ENCODE data around the gene LHPP.

LHPP gene

GRCh38 chr10:124629842-124630241 is 168.2 kb downstream of the LHPP start:
- peaks cover 0 to 23% of the 10 kb centered on the region in 2 donors for H3K4me1 ChIP-seq (ENCODE audit: control insufficient read depth in 2 of 2, insufficient read depth in 1 of 2, low read depth in 1 of 2, low read length in 2 of 2)
- H2BK5ac ChIP-seq (ENCODE audit: low read length): no peak overlapping the region
- no peak overlapping the region for H2AFZ ChIP-seq (ENCODE audit: low read length)
- no peak overlapping the region for H2BK12ac ChIP-seq (ENCODE audit: low read length)
- no peak overlapping the region for H4K91ac ChIP-seq (ENCODE audit: low read depth, low read length, poor library complexity)
- no peak overlapping the region for H3K4ac ChIP-seq (ENCODE audit: low read length)
- H3K14ac ChIP-seq (ENCODE audit: low read length): no peak overlapping the region
- WGBS, 2 donors (ENCODE audit: extremely low coverage in 2 of 2, insufficient read length in 2 of 2, insufficient replicate concordance in 1 of 2): no CpG with 5 or more reads among the region's 6 CpGs
- H3K79me1 ChIP-seq (ENCODE audit: low read depth, low read length): peaks cover 10% of the 10 kb centered on the region
- H3K4me2 ChIP-seq (ENCODE audit: insufficient read depth, low read length, poor library complexity, severe bottlenecking): no peak overlapping the region
- H3K27ac ChIP-seq (replicated peaks; ENCODE audit: low read length): no peak overlapping the region
- H3K18ac ChIP-seq (ENCODE audit: low read length): peak overlapping the region; percentile 28
- no peaks in the 10 kb centered on the region for H3K27me3 ChIP-seq (ENCODE audit: control insufficient read depth in 3 of 3, insufficient read depth in 3 of 3, low read depth in 1 of 3, low read length in 3 of 3)
- no peak overlapping the region for H3K9ac ChIP-seq (ENCODE audit: low read depth, low read length, poor library complexity)
- no peak overlapping the region for H2BK15ac ChIP-seq (ENCODE audit: low read length)
- H3K36me3 ChIP-seq (replicated peaks in 1 of 2; ENCODE audit: control insufficient read depth in 2 of 2, insufficient read depth in 2 of 2, low read length in 2 of 2): peaks cover 0 to 4% of the 10 kb centered on the region in 2 donors
- no peak overlapping the region for H2AK5ac ChIP-seq (ENCODE audit: low read depth, low read length)
- H4K8ac ChIP-seq (ENCODE audit: low read depth, low read length): no peak overlapping the region
- no peaks in the 10 kb centered on the region for H3K9me3 ChIP-seq (replicated peaks in 1 of 2; ENCODE audit: control insufficient read depth in 2 of 2, insufficient read depth in 1 of 2, low read depth in 1 of 2, low read length in 2 of 2)
- H3K4me3 ChIP-seq (ENCODE audit: low read length in 2 of 2): no peak overlapping the region
- no peak overlapping the region for H2BK120ac ChIP-seq (ENCODE audit: low read depth, low read length)
- H3K23ac ChIP-seq (ENCODE audit: low read depth, low read length, poor library complexity): no peak overlapping the region
- DNase-seq (ENCODE audit: low spot score): no peak

- no peak overlapping the region for H2AFZ ChIP-seq (ENCODE audit: low read length)
- peaks cover 0 to 4% of the 10 kb centered on the region in 2 donors for H3K36me3 ChIP-seq (replicated peaks in 1 of 2; ENCODE audit: control insufficient read depth in 2 of 2, insufficient read depth in 2 of 2, low read length in 2 of 2)
- H3K27me3 ChIP-seq (ENCODE audit: control insufficient read depth in 3 of 3, insufficient read depth in 3 of 3, low read depth in 1 of 3, low read length in 3 of 3): no peaks in the 10 kb centered on the region
- H4K91ac ChIP-seq (ENCODE audit: low read depth, low read length, poor library complexity): no peak overlapping the region
- no peaks in the 10 kb centered on the region for H3K9me3 ChIP-seq (replicated peaks in 1 of 2; ENCODE audit: control insufficient read depth in 2 of 2, insufficient read depth in 1 of 2, low read depth in 1 of 2, low read length in 2 of 2)
- peak overlapping the region; percentile 56 for H3K23ac ChIP-seq (ENCODE audit: low read depth, low read length, poor library complexity)
- WGBS, 2 donors (ENCODE audit: extremely low coverage in 2 of 2, insufficient read length in 2 of 2, insufficient replicate concordance in 1 of 2): no CpG with 5 or more reads among the region's 5 CpGs
- H2BK120ac ChIP-seq (ENCODE audit: low read depth, low read length): no peak overlapping the region
- H3K18ac ChIP-seq (ENCODE audit: low read length): no peak overlapping the region
- no peak overlapping the region for H3K4me3 ChIP-seq (ENCODE audit: low read length in 2 of 2)
- H2BK12ac ChIP-seq (ENCODE audit: low read length): no peak overlapping the region
- no peak overlapping the region for H2AK5ac ChIP-seq (ENCODE audit: low read depth, low read length)
- no peak overlapping the region for H3K27ac ChIP-seq (replicated peaks; ENCODE audit: low read length)
- no peak overlapping the region for H4K8ac ChIP-seq (ENCODE audit: low read depth, low read length)
- peak overlapping the region; percentile 20 for H2BK5ac ChIP-seq (ENCODE audit: low read length)
- peaks cover 8% of the 10 kb centered on the region for H3K79me1 ChIP-seq (ENCODE audit: low read depth, low read length)
- no peak overlapping the region for H3K4me2 ChIP-seq (ENCODE audit: insufficient read depth, low read length, poor library complexity, severe bottlenecking)
- no peak for DNase-seq (ENCODE audit: low spot score)
- H3K14ac ChIP-seq (ENCODE audit: low read length): no peak overlapping the region
- H3K9ac ChIP-seq (ENCODE audit: low read depth, low read length, poor library complexity): no peak overlapping the region
- H3K4me1 ChIP-seq (ENCODE audit: control insufficient read depth in 2 of 2, insufficient read depth in 1 of 2, low read depth in 1 of 2, low read length in 2 of 2): peaks cover 0 to 19% of the 10 kb centered on the region in 2 donors
- H3K4ac ChIP-seq (ENCODE audit: low read length): no peak overlapping the region
- no peak overlapping the region for H2BK15ac ChIP-seq (ENCODE audit: low read length)
Observed at GRCh38 chr10:124630551-124630950, 168.9 kb downstream of the LHPP start.

DNA sequence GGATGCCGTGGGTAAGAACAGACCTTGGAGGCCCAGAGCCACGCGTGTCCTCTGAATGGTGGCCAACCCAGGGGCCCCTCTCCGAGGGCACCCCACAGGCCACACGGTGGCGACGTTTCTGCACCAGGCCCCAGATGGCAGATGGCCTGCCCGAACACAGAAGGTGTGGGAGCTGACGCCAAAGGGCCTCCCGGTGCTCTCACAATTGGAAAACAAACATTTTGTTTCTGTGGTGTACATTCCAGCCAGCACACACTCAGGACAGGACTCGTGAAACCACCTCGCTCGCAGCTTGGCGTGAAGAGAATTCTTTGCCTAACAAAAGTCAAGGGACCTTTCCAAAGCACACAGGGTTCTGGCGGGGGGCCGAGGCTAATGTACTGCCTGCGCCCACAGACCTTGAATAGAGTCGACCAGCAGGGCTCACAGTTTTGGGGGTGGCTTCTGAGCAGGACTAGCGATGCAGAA is 170.5 kb downstream of the LHPP start:
- WGBS, 2 donors (ENCODE audit: extremely low coverage in 2 of 2, insufficient read length in 2 of 2, insufficient replicate concordance in 1 of 2): no CpG with 5 or more reads among the region's 19 CpGs
- peaks cover 3% of the 10 kb centered on the region for H3K79me1 ChIP-seq (ENCODE audit: low read depth, low read length)
- no peak overlapping the region for H4K91ac ChIP-seq (ENCODE audit: low read depth, low read length, poor library complexity)
- H3K4me1 ChIP-seq (ENCODE audit: control insufficient read depth in 2 of 2, insufficient read depth in 1 of 2, low read depth in 1 of 2, low read length in 2 of 2): peaks cover 0 to 12% of the 10 kb centered on the region in 2 donors
- H2AFZ ChIP-seq (ENCODE audit: low read length): no peak overlapping the region
- peak overlapping the region; percentile 59 for H3K14ac ChIP-seq (ENCODE audit: low read length)
- no peak overlapping the region for H2BK120ac ChIP-seq (ENCODE audit: low read depth, low read length)
- no peak overlapping the region for H3K23ac ChIP-seq (ENCODE audit: low read depth, low read length, poor library complexity)
- no peaks in the 10 kb centered on the region for H3K27me3 ChIP-seq (ENCODE audit: control insufficient read depth in 3 of 3, insufficient read depth in 3 of 3, low read depth in 1 of 3, low read length in 3 of 3)
- H3K27ac ChIP-seq (replicated peaks; ENCODE audit: low read length): no peak overlapping the region
- no peak overlapping the region for H3K9ac ChIP-seq (ENCODE audit: low read depth, low read length, poor library complexity)
- H3K36me3 ChIP-seq (replicated peaks in 1 of 2; ENCODE audit: control insufficient read depth in 2 of 2, insufficient read depth in 2 of 2, low read length in 2 of 2): peaks cover 2 to 4% of the 10 kb centered on the region in 2 donors
- peak overlapping the region; percentile 86 for H3K18ac ChIP-seq (ENCODE audit: low read length)
- H3K4ac ChIP-seq (ENCODE audit: low read length): no peak overlapping the region
- peak overlapping the region; percentile 74 for H2AK5ac ChIP-seq (ENCODE audit: low read depth, low read length)
- H2BK12ac ChIP-seq (ENCODE audit: low read length): no peak overlapping the region
- no peak overlapping the region for H3K4me2 ChIP-seq (ENCODE audit: insufficient read depth, low read length, poor library complexity, severe bottlenecking)
- H4K8ac ChIP-seq (ENCODE audit: low read depth, low read length): no peak overlapping the region
- DNase-seq (ENCODE audit: low spot score): no peak
- H3K4me3 ChIP-seq (ENCODE audit: low read length in 2 of 2): no peak overlapping the region
- peak overlapping the region; percentile 33 for H2BK5ac ChIP-seq (ENCODE audit: low read length)
- H3K9me3 ChIP-seq (replicated peaks in 1 of 2; ENCODE audit: control insufficient read depth in 2 of 2, insufficient read depth in 1 of 2, low read depth in 1 of 2, low read length in 2 of 2): no peaks in the 10 kb centered on the region
- no peak overlapping the region for H2BK15ac ChIP-seq (ENCODE audit: low read length)

GRCh38 chr10:124632566-124632965 is 170.9 kb downstream of the LHPP start:
- no peak overlapping the region for H2BK5ac ChIP-seq (ENCODE audit: low read length)
- peak overlapping the region; percentile 60 for H3K18ac ChIP-seq (ENCODE audit: low read length)
- no peak for DNase-seq (ENCODE audit: low spot score)
- H4K91ac ChIP-seq (ENCODE audit: low read depth, low read length, poor library complexity): no peak overlapping the region
- no peak overlapping the region for H3K9ac ChIP-seq (ENCODE audit: low read depth, low read length, poor library complexity)
- H3K23ac ChIP-seq (ENCODE audit: low read depth, low read length, poor library complexity): no peak overlapping the region
- peaks cover 2 to 4% of the 10 kb centered on the region in 2 donors for H3K36me3 ChIP-seq (replicated peaks in 1 of 2; ENCODE audit: control insufficient read depth in 2 of 2, insufficient read depth in 2 of 2, low read length in 2 of 2)
- no peak overlapping the region for H3K27ac ChIP-seq (replicated peaks; ENCODE audit: low read length)
- no peak overlapping the region for H2AFZ ChIP-seq (ENCODE audit: low read length)
- no peak overlapping the region for H2AK5ac ChIP-seq (ENCODE audit: low read depth, low read length)
- H3K27me3 ChIP-seq (ENCODE audit: control insufficient read depth in 3 of 3, insufficient read depth in 3 of 3, low read depth in 1 of 3, low read length in 3 of 3): no peaks in the 10 kb centered on the region
- peaks cover 0 to 8% of the 10 kb centered on the region in 2 donors for H3K4me1 ChIP-seq (ENCODE audit: control insufficient read depth in 2 of 2, insufficient read depth in 1 of 2, low read depth in 1 of 2, low read length in 2 of 2)
- H3K79me1 ChIP-seq (ENCODE audit: low read depth, low read length): peaks cover 3% of the 10 kb centered on the region
- H3K4me2 ChIP-seq (ENCODE audit: insufficient read depth, low read length, poor library complexity, severe bottlenecking): no peak overlapping the region
- H4K8ac ChIP-seq (ENCODE audit: low read depth, low read length): no peak overlapping the region
- H3K4ac ChIP-seq (ENCODE audit: low read length): no peak overlapping the region
- H3K4me3 ChIP-seq (ENCODE audit: low read length in 2 of 2): no peak overlapping the region
- no peak overlapping the region for H2BK15ac ChIP-seq (ENCODE audit: low read length)
- no peaks in the 10 kb centered on the region for H3K9me3 ChIP-seq (replicated peaks in 1 of 2; ENCODE audit: control insufficient read depth in 2 of 2, insufficient read depth in 1 of 2, low read depth in 1 of 2, low read length in 2 of 2)
- H3K14ac ChIP-seq (ENCODE audit: low read length): no peak overlapping the region
- no peak overlapping the region for H2BK120ac ChIP-seq (ENCODE audit: low read depth, low read length)
- no peak overlapping the region for H2BK12ac ChIP-seq (ENCODE audit: low read length)
- no CpG with 5 or more reads among the region's 10 CpGs for WGBS, 2 donors (ENCODE audit: extremely low coverage in 2 of 2, insufficient read length in 2 of 2, insufficient replicate concordance in 1 of 2)

Data from neuronal stem cell (in vitro differentiated cells).